Stimulated activated naive CD8-positive, alpha-beta T cell treated with anti-CD3 and anti-CD28 coated beads, Interleukin-15, Interleukin-2, amounts not matched to agents 100 ng/mL and 50 ng/mL, for 24 hours (primary cell): ENCODE results near the gene CCNL2.

Source experiments
- H3K27ac Mint-ChIP-seq: one replicate; pipeline ENCODE4 v1.8.0; 2021; ENCODE audit warnings: mild to moderate bottlenecking, mixed read lengths
- H3K27me3 Mint-ChIP-seq: one replicate; pipeline ENCODE4 v1.8.0; 2021; ENCODE audit warnings: mixed read lengths
- H3K36me3 Mint-ChIP-seq: one replicate; pipeline ENCODE4 v1.8.0; 2021; ENCODE audit warnings: low read depth, mixed read lengths
- H3K4me1 Mint-ChIP-seq: one replicate; pipeline ENCODE4 v1.8.0; 2021; ENCODE audit warnings: low read depth, mixed read lengths
- H3K4me3 Mint-ChIP-seq: one replicate; pipeline ENCODE4 v1.8.0; 2021; ENCODE audit warnings: mild to moderate bottlenecking, mixed read lengths
- H3K9me3 Mint-ChIP-seq: one replicate; pipeline ENCODE4 v1.8.0; 2021; ENCODE audit warnings: mixed read lengths

CCNL2 gene

DNA sequence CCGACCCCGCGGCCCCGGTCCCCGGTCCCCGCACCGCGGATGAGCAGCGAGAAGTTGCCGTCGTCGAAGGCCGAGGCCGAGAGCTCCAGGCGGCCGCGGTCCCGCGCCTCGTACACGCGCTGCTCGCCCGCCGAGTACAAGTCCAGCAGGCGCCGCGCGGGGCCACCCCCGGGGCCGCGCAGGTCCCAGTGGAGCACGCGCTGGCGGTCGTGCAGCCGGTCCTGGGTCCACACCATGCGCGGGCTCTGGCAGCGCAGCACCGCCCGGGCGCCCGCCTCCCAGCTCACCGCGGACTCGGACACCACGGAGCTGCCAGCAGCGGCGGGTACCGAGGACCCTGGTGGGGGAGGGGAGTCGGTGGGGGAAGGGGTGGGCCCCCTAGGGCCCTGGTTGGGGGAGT is 43.7 kb downstream of the CCNL2 start:
- no peaks in the 10 kb centered on the region for H3K36me3 Mint-ChIP-seq
- H3K27me3 Mint-ChIP-seq = peaks cover 17% of the 10 kb centered on the region
- H3K4me3 Mint-ChIP-seq = no peak overlapping the region
- H3K9me3 Mint-ChIP-seq = no peaks in the 10 kb centered on the region
- H3K4me1 Mint-ChIP-seq = peaks cover 24% of the 10 kb centered on the region
- H3K27ac Mint-ChIP-seq = no peak overlapping the region

DNA sequence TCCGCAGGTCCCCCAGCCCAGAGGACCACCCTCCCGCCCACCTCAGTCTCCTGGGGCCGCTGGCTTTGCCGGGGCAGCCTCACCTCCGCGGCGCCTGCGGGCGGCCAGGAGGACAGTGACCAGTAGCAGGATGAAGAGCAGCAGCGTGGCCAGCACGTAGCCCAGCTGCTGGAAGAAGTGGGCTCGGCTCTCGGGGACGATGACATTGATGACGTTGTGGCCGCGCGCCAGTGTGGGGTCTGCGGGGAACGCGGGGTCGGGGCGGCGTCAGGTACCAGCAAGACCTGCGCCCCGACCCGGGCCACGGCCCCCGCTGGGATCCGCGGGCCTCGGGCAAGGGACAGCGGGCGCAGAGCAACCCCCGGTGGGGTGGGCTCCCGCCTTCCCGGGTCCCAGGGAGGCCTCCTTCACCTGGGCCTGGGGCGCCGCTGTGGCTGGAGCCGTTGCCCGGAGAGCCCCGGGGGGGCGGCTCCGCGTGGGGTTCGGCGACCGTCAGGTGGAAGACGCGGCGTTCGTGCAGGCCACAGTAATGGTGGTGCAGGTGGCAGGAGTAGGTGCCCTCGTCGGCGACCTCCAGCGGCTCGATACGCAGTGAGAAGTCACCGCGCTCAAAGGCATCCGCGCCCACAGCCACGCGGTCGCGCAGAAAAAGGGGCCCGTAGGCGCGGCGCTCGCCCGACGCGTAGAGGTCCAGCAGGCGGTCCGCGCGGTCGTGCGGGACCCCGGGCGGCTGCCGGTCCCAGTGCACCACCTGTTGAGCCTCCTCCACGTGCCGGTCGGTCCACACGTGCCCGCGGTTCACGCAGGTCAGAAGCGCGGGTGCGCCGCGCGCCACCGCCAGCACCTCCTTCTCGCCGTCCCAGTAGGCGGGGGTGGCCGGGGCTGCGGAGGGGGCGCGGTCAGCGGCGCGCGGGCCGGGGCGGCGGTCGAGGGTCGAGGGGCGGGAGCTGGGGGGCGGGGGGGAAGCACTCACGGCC is 44.6 kb downstream of the CCNL2 start:
- Mint-ChIP-seq H3K36me3 (no peaks in the 10 kb centered on the region), H3K4me3 (no peak overlapping the region), H3K9me3 (no peaks in the 10 kb centered on the region), H3K27me3 (peaks cover 17% of the 10 kb centered on the region), H3K27ac (no peak overlapping the region), H3K4me1 (peaks cover 24% of the 10 kb centered on the region)

DNA sequence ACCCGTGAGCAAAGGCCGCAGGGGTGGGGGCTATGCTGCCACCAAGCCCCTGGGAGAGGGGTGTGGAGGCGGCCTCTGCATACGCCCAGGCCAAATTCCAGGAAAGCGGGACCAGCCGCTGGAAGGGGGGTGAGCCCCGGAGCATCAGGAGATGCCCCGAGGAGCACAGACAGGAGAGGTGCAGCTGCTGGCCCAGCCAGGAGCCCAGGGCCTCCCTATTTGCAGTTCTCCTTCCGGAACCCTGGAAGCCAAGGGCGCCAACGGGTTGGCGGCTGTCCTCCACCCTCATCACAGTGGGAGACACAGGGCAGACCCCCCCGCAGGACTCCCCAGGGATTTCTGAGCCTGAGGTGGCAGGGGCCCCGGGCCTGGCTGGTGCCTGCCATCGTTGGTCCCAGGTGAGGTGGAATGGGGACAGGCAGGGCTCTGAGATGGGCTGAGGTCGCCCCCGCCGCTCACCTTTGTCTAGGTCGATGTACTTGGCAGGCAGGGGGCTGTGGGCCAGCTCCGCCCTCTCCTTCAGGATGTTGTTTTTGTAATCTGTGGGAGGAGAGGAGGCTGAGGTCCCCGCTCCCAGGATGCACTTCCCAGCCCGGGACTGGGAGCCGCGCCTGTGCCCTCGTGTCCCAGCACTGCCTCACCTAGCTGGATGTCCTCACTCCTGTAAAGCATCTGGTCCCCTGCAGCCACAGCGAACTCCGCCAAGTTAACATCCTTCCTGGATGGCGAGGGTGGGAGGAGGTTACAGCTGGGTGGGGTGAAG is 45.6 kb downstream of the CCNL2 start:
- H3K4me3 Mint-ChIP-seq = no peak overlapping the region

DNA sequence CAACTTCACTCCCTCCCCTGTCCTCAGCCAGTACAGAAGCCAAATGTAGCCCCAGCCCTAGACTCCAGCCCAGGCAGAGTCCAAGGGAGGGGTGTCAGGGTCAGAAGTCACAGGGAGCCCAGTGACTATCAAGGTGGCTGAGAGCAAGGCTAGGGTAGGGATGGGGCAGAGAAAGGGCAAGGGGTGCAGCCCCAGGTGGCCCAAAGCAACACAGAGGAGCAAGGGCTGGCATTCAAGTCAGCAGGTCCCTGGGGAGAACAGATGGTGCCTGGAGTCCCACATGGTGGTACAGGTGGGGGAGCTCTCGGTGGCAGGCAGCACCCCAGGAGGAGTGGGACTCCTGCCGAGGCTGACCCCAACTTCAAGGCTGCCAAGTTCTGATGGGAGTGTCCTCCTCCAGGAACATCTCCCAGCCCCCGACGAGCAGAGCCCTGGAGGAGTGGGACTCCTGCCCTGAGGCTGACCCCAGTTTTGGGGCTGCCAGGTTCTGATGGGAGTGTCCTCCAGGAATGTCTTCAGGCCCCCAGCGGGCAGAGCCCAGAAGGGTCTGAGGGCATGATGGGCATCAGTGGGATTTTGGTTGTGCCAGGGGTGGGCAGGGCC is 46.2 kb downstream of the CCNL2 start:
- Mint-ChIP-seq H3K36me3 (no peaks in the 10 kb centered on the region), H3K4me1 (peaks cover 13% of the 10 kb centered on the region), H3K4me3 (no peak overlapping the region), H3K27me3 (peaks cover 17% of the 10 kb centered on the region), H3K9me3 (no peaks in the 10 kb centered on the region), H3K27ac (no peak overlapping the region)

More for the DNA sequence above, 45.6 kb downstream of the CCNL2 start:
- no peaks in the 10 kb centered on the region for H3K9me3 Mint-ChIP-seq
- H3K27ac Mint-ChIP-seq = no peak overlapping the region
- peaks cover 14% of the 10 kb centered on the region for H3K4me1 Mint-ChIP-seq
- peaks cover 17% of the 10 kb centered on the region for H3K27me3 Mint-ChIP-seq
- H3K36me3 Mint-ChIP-seq = no peaks in the 10 kb centered on the region

DNA sequence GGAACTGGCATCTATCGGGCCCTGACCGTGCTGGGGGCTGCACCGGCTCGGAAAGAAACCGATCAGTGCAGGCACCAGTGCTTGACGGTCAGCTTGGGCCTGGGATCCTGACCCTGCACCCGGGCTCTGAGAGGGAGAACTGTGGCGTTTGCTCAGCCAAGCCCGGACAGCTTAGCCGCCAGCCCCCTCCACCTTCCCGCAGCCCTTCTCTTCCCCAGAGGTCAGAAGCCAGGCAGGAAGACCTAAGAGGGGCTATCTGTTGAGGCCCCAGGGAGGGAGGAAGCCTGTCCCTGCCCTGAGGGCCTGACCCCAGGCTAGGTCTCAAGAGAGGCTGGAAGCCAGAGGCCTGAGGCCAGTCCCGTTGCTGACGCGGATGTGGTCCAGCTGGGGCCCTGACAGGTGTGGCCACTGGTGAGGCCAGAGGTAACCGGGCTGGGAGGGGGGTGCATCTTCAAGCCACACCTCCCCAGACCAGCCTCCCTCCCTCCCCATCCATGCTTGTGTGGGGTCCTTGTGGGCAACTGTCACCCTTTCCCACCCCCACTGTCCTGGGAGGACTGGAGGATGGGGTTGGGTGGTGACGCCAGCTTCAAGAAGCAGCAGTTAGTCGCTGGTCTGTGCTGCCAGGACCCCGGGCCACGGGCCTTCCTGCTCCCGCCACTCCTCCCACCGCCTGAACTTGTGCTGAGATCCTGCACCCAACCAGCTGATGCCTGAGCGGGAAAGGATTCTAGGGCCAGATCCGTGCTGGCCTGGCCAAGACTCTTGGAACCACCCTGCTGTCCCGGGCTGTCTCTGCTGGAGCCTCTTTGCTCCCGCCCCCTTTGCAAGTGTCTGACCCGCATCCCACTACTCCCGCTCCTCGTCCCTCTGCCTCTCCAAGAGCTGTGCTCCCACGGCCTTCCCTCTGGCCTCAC is 47.4 kb downstream of the CCNL2 start:
- H3K27ac Mint-ChIP-seq = peak overlapping the region; percentile 51
- H3K36me3 Mint-ChIP-seq = no peaks in the 10 kb centered on the region
- H3K4me3 Mint-ChIP-seq = peak overlapping the region; percentile 47

DNA sequence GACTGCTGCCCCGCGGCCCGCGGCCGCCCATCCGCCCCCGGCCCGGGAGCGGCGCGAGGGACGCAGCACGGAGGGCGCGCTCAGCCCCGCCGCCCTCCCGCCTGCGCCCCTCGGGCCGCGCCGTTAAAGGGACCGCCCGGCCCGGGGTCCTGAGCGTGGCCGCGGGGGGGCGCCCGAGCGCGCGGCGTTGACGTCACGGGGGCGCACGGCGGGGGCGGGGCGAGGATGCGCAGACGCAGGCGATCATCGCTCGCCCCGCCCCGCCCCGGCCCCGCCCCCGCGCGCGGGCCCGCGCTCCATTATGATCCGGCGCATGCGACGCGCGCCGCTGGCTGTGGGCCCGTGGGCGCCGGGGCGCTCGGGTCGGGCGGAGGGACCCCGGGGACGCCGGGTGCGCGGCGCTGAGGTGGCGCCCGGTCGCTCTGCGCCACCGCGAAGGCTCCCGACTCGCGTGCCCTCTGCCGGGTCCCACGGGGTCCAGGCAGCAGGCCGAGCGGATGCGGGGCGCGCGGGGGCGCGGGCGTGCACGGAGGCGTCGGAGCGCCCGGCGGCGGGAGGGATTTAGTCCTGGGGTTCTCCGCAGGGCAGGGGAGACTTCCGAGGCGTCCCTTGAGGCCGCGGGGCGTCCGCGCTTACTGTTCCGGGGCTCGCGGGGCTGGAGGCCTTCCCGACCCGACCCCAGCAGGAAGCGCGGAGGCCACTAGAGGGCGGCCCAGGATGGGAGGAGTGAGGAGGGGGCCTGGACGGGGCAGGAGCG is 49.7 kb downstream of the CCNL2 start, which contains the start of gene DVL1:
Gene DVL1, minus strand, starts transcription at position 163 of the 757 bp plus-strand sequence. CDS start 353 bp downstream, outside the sequence.
- no peak within 1 kb of the TSS for H3K27ac Mint-ChIP-seq
- peak within 1 kb of the TSS; percentile 78 for H3K4me3 Mint-ChIP-seq
- H3K9me3 Mint-ChIP-seq = no peaks in the 10 kb centered on the region
- no peaks in the 10 kb centered on the region for H3K36me3 Mint-ChIP-seq
- peaks cover 37% of the 10 kb centered on the region for H3K4me1 Mint-ChIP-seq
- H3K27me3 Mint-ChIP-seq = peaks cover 17% of the 10 kb centered on the region

More for the DNA sequence above, 47.4 kb downstream of the CCNL2 start:
- Mint-ChIP-seq H3K4me1 (peaks cover 24% of the 10 kb centered on the region), H3K9me3 (no peaks in the 10 kb centered on the region), H3K27me3 (peaks cover 17% of the 10 kb centered on the region)

DNA sequence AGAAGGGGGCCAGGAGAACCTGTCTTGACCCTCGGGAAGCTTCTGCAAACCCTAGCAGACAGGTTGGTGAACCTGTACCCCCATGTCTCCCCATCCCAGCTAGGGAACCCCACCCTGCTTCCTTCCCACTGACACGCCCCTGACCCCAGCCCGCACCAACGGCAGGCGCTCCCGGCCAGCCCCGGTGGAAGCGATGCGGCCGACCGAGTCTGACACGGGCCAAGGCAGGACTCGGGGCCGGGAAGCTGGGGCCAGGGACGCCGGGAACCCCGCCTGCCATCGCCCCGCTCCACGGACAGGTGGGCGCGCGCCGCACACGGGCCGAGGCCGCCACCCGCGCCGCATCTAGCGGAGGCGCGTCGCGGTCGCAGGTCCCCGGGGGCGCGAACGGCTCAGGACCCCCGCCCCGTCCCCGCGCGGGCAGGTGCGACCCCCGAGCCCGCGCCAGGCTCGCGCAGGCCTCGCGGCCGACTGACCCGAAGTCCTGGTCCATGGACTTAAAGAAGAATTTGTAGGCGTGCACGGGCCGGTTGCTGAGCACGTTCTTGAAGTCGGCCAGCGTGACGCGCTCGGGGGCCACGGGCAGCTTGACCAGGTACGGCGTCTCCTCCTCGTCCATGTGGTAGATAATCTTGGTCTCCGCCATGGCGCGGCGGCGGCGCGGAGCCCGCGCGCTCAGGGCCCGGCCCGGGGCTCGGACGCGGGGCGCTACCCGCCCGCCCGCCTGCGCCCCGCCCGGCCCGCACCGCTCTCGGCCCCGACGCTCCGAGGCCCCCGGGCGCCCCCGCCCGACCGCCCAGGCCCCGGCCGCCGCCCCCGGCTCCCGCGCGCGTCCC is 50.5 kb downstream of the CCNL2 start:
- Mint-ChIP-seq H3K27me3 (peaks cover 10% of the 10 kb centered on the region), H3K27ac (no peak overlapping the region), H3K9me3 (no peaks in the 10 kb centered on the region), H3K36me3 (no peaks in the 10 kb centered on the region), H3K4me3 (peak overlapping the region; percentile 78), H3K4me1 (peaks cover 37% of the 10 kb centered on the region)

DNA sequence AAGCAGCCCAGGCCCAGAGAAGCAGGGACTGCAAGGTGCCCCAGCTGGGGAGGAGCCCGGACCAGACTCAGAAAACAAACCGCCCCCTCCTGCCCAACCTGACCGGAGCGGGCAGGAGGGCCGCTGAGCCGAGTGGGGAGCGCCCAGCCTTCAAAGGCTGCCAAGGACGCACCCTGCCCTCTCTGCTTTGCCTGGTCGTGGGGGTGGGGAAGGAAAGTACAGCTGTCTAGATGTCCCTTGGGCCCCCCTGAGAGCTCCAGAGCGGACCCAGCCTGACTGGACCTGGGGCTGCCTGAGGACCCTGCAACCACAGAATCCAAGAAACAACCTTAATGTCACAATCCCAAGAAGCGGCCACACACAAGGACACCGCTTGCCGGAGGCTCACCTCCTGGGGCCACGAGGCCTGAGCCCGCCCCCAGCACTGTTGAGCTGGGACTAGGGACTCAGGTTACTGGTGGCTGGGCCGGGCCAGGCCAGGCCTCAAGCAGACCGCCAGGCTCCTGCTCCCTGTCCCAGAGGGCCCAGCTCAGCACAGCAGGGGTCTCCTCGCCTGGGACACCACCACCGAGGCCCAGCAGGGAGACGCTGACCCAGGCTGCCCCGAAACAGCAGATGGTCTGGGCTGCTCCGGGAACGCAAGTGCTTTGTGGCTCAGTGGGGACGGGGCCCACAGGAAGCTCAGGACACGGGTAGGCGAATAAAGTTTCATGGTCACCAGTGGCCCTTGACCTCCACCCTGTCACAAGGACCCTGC is 51.3 kb downstream of the CCNL2 start:
- Mint-ChIP-seq H3K27me3 (peaks cover 7% of the 10 kb centered on the region), H3K4me1 (peaks cover 37% of the 10 kb centered on the region), H3K27ac (no peak overlapping the region), H3K4me3 (peak overlapping the region; percentile 78), H3K36me3 (no peaks in the 10 kb centered on the region), H3K9me3 (no peaks in the 10 kb centered on the region)

DNA sequence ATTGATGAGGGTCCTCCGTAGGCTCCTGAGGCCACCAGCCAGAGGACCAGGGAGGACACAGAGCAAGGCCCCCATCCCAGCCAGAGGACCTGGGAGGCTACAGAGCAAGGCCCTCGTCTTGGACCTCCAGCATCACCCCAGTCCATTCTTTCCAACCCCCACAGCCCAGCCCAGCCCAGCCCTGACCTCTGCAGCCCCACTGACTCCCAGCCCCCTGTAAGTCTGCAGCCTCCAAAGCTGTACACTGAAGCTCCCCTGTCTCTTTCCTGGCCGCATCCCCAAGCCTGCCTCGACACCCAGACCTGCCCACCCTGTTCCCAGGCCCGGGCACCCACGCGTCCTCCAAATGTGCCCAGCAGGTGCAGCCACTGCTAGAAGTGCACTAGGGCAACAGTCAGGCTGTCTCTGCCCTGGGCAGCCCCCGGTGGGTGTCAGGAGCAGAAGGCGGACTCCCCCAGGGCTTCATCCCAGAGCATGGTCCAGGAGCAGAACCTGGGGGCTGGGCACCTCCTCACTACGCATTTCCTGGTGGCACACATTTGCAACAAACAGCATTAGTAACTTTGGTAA is 52.0 kb downstream of the CCNL2 start:
- Mint-ChIP-seq H3K4me1 (peaks cover 29% of the 10 kb centered on the region), H3K4me3 (peak overlapping the region; percentile 78), H3K9me3 (no peaks in the 10 kb centered on the region), H3K27ac (no peak overlapping the region), H3K27me3 (no peaks in the 10 kb centered on the region), H3K36me3 (no peaks in the 10 kb centered on the region)

DNA sequence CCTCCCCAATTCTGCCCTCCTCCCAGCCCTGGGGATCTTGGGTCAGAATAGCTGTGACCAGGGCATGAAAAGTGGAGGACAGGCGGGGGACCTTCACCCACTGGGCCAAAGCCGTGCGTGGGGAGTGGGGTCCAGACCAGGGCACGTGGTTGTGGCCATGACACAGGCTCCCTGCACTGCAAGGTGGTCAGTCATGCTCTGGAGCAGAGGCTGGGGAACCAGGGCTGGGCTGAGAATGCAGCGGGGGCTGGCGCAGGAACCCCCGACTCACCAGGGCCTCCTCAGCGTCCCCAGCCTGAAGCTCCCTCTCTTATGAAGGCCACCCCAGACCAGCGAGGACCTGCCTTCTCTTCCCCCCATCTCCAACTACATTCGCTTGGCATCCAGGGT is 52.6 kb downstream of the CCNL2 start:
- H3K9me3 Mint-ChIP-seq = no peaks in the 10 kb centered on the region
- H3K4me3 Mint-ChIP-seq = peak overlapping the region; percentile 7
- H3K27ac Mint-ChIP-seq = no peak overlapping the region

DNA sequence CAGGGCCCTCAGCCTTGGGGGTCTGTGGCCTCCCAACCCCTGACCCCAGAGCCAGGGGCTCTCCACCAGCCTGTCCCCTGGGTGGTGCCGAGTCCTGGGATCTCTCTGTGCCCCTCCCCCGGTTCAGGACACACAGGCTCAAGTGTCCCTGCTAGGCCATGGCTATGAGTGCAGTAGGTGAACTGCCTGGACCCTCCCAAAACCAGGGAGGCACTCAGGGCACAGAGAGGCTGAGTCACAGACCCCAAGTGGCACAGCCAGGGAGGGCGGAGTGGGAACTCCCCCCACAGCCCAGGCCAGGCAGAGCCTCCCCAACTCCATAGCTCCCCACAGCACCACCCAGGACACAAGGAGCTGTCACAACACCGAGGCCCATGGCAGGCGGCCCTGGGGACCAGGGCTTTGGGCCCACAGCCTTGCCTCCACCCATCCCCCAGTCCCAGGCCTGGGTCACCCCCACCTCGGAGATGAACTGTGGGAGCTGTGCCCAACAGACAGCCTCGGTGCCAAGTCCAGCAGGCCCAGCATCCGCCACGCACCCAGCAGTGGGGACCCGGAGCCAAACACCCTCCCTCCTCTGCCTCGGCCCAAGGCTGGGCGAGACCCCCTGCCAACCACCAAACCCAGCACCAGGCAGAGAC is 53.2 kb downstream of the CCNL2 start:
- Mint-ChIP-seq H3K27ac (no peak overlapping the region), H3K9me3 (no peaks in the 10 kb centered on the region), H3K4me1 (peaks cover 28% of the 10 kb centered on the region), H3K36me3 (peaks cover 7% of the 10 kb centered on the region), H3K27me3 (no peaks in the 10 kb centered on the region), H3K4me3 (no peak overlapping the region)

More for the DNA sequence above, 52.6 kb downstream of the CCNL2 start:
- peaks cover 28% of the 10 kb centered on the region for H3K4me1 Mint-ChIP-seq
- no peaks in the 10 kb centered on the region for H3K27me3 Mint-ChIP-seq
- H3K36me3 Mint-ChIP-seq = peaks cover 2% of the 10 kb centered on the region

DNA sequence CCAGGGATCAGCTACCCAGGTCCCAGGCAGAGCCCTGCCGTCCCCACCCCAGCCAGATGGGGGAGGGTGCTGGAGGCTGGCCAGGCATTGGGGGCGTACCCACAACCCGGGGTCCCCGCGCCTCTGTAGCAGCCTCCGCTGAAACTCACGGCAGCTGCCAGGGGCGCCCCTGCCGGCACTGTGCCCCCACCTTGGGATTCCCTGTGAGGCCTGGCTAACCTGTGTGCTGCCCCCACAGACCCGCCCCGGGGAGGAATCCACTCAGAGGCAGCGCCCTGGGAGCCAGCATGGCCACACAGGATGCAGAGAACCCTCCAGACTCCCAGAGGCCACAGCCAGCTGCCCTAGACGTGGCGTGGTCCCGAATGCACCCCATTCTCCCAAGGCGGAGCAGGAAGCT is 53.8 kb downstream of the CCNL2 start:
- Mint-ChIP-seq H3K4me1 (peaks cover 28% of the 10 kb centered on the region), H3K4me3 (no peak overlapping the region), H3K27ac (no peak overlapping the region), H3K9me3 (no peaks in the 10 kb centered on the region), H3K27me3 (no peaks in the 10 kb centered on the region), H3K36me3 (peaks cover 13% of the 10 kb centered on the region)
